Stimulated activated CD8-positive, alpha-beta memory T cell treated with anti-CD3 and anti-CD28 coated beads, Interleukin-7, amount 100 ng/mL, for 1 hour (primary cell): Measurements from ENCODE around the gene KRTAP10-7.
"Not testable (repeated sequence)": the region's sequence is repeated elsewhere in the genome, so short reads cannot be mapped to it uniquely, and the experiment has no call there.

Experiments used
- DNase-seq, 2 donors: peaks; one replicate each; pipeline ENCODE4 v3.0.0-alpha.2; 2020; ENCODE audit warnings: low read depth in 2 of 2

KRTAP10-7 gene

GRCh38 chr21:44590897-44591800 is 9.2 kb upstream of the KRTAP10-7 start:
- DNase-seq, result not testable (repeated sequence)

DNA sequence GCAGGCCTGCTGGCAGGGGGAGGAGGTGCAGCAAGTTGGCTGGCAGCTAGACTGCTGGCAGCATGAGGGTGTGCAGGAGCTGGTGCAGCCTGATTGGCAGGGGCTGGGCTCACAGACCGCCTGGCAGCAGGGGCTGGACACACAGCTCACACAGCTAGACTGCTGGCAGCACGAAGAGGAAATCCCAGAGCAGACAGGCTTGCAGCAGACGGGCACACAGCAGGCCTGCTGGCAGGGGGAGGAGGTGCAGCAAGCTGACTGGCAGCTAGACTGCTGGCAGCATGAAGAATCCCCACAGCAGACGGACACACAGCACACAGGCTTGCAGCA is 8.6 kb upstream of the KRTAP10-7 start:
- not testable (repeated sequence) for DNase-seq

DNA sequence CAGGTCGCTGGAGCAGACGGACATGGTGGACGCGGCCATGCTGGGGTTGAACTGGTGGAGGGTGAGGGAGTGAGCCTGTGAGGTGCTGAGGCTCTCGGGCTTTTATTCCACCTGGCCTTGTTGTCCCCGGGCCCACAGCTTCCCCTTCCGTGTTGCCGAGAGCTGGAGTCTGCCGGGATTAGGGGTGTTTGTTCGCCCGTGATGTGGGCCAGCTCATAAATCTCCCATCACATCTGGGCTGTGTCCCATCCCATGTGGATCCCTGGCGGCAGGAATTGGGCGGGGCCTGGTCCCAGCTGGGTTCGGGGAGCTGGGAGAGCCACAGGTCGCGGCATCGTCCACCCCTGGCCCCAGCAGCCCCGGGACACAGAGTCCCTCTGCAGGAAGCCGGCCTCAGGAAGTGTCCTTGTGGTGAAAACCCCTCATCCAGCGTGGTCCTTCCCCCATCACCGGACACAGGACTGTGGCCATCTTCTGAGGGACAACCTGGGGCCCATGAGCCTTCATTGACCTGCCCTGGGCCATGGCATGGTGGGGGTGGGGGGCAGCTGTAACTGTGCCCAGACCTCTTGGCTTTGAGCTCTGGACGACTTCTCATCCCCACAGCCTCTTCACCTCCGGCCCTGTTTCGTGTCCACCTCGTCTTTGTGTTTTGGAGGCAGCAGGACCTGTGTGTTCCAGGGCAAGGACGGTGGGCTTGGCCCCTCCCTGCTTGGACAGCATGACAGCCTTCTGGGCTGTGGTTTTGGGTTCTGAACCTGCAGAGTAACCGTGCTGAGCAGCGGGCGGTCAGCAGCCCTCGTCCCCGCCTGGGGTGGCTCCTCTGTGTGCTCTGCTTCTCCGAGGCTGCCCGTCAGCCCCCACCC is 7.7 kb upstream of the KRTAP10-7 start, which contains the start of gene KRTAP10-6:
Gene KRTAP10-6 (minus strand): TSS at position 60 of the 866 bp plus-strand sequence. CDS start 21 bp downstream, at position 39.
- no peak for DNase-seq

DNA sequence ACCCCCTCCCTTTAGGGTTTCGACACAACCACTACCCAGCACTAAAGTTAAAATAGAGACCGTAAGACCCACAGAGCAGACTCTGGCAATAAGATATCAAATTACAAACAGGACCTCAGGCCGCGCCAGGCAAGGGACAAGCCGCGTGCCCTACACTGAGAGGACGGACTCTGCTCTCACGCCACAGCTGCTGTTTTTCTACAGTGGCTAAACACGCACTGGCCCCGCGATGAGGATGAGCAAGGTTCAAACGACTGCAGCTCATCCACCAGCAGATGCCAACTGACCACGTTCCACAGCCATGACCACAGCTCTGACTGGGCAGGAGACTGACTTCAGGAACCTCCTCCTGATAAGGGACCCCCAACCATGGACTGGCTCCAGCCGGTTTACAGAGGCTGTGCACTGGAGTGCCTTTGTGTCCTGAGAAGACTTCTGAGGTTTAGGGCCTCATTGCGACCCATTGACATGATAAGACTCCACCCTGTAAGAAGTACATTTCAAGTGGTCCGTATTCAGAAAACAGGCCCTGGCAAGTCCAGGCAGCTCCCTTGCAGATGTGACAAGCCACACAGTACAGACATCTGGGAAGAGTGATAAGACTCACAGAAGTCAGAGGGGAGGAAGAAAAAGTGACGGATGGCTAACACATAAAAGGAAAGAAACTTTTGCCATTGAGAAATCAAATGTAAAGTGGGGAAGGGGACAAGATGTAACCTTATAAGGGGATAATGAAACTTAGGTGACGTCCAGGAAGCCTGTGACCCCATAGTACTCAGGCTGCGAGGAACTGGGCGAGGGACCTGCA is 6.6 kb upstream of the KRTAP10-7 start:
- no peak for DNase-seq

GRCh38 chr21:44594406-44594916 is 5.9 kb upstream of the KRTAP10-7 start:
- DNase-seq, result no peak

DNA sequence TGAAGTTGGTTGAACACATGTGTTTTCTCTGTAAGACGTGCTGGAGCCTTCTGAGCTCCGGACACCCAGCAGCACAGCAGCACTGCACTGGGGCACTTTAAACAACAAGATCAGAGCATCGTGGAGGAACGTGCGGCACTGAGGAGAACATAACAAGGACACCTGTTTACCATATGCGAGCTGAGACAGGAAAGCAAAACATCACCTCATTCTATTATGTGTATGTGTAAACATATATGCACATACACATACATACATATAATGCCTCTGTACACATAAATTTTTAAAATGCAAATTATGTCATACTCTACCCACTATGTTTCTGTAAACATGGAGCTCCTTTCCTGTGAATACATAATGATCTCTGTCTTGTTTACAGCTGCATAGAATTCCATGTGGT is 4.9 kb upstream of the KRTAP10-7 start:
- DNase-seq, result no peak

GRCh38 chr21:44596068-44596725 is 4.2 kb upstream of the KRTAP10-7 start:
- DNase-seq, result no peak

GRCh38 chr21:44598061-44598460 is 2.3 kb upstream of the KRTAP10-7 start:
- no peak for DNase-seq

GRCh38 chr21:44599264-44600029 is 950 bp upstream of the KRTAP10-7 start:
- DNase-seq, result no peak

DNA sequence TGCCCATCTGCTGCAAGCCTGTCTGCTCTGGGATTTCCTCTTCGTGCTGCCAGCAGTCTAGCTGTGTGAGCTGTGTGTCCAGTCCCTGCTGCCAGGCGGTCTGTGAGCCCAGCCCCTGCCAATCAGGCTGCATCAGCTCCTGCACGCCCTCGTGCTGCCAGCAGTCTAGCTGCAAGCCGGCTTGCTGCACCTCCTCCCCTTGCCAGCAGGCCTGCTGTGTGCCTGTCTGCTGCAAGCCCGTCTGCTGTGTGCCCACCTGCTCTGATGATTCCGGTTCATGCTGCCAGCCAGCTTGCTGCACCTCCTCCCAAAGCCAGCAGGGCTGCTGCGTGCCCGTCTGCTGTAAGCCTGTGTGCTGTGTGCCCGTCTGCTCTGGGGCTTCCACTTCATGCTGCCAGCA is 694 bp downstream of the KRTAP10-7 start:
- DNase-seq, result not testable (repeated sequence)

DNA sequence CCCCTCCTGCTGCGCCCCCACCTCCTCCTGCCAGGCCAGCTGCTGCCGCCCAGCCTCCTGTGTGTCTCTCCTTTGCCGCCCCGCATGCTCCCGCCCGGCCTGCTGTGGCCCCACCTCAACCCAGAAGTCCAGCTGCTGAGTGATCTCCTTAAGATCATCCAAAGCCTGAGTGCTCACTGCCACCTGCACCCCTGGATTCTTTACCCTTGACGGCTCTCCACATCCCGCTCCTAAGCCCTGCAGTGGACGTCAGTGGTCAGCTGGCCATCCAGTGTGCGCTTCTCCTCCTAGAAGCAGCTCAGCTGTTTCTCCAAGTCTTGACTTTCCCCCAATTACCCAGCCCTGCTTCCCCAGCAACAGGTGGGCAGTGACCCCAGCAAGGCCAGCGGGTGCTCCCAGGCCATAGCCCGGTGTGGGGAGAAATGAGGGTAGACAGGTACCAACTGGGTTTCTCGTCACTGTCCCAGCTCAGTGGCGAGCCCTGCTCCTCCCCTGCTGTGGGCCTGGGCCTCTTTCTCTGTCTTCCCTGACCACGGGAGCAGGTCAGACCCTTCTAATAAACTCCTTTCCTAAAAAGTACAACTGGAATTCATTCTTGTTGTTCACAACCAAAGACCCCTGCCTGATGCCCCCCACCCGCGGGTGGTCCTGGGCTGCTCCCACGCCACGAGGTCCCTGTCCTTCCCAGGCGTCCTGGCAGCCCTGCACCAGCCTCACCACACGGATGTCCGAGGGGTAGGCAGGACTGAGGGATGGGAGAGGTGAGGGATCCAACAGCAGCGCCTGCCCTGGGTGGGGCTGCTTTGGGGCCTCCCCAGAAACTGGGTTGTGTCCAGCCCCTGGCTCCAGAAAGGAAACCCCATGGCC is 1.4 kb downstream of the KRTAP10-7 start:
- DNase-seq, result no peak

DNA sequence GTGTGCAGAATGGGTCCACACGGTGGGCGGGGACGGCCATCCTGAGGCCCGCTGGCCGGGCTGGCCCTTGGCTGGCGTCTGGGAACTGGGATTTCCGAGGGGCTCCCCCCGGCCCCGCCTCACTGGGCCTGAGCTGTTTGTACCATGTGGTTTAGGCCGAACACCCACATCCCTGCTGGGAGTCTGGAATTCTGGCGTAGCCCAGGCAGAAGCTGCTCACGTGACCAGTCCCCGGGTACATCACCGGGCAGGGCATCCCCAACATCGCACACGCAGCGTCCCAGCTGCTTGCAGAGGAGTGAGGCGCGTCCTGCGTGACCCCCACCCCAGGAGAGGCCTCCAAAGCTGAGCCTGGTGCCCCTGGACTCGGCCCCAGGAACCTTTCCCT is 2.1 kb downstream of the KRTAP10-7 start:
- no peak for DNase-seq

DNA sequence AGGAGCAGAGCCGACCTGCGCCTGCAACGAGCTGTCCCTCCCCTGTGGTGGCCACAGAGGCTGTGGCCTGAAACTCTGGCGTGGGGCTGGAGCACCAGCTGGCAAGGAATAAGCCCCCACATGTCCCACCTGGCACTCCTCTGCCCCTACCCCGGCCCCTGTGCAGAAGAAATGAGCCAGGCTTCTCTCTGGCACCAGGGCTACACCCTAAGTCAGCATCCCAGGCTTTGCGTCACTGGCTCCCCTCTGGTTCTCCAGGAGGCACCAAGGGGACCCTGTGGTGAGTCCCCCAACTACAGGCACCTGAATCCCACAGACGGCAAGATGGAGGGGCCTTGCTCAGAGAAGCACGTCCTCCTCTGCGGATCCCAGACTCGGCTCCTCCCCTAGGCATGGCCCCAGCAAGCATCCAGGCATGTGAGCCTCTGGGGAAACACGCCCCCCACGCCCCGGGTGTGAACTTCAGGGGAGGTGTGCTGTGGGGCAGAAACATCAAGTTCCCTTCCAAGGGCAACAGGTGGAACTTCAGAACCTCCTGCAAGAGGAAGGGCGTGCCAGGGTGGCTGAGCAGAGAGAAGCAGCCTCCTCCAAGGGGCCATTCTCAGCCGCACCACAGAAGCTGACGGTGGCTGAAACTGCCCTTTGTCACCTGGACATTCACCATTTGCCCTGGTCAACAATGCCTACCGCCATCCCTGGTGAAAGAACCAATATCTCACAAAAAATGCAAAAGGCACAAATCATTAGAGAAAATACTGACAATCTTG is 2.9 kb downstream of the KRTAP10-7 start:
- no peak for DNase-seq

DNA sequence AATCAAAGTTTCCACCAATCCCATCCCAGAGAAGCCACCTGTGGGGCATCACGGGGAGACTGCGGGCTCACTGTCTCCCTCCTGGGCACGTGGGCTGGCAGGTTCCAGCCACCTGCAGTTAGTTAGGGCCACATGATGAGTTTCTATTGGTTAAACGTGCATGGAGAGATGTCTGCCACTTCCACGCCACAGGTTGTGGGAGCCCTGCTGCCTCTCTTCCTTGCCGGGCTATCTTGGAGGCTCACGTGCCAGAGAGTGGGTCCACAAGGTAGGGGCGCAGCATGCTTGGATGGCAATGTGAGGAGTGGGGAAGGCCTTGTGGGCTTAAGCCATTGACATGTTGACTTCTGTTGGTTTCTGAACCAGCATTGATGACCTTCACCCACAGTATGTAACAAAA is 3.5 kb downstream of the KRTAP10-7 start:
- no peak for DNase-seq

DNA sequence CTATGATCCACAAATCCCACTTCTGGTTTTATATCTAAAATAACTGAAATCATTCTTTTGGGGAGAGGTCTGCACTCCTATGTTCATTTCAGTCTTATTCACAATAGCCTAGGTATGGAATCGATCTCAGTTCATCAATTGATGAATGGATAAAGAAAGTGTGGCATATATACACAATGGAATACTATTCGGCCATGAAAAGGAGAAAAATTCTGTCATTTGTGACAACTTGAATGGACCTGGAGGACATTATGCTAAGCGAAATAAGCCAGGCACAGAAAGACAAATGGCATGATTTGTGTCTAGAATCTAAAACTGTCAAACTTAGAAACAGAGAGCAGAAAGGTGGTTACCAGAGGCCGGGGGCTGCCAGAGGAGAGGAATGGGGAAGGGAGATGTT is 6.1 kb downstream of the KRTAP10-7 start:
- DNase-seq, result no peak

DNA sequence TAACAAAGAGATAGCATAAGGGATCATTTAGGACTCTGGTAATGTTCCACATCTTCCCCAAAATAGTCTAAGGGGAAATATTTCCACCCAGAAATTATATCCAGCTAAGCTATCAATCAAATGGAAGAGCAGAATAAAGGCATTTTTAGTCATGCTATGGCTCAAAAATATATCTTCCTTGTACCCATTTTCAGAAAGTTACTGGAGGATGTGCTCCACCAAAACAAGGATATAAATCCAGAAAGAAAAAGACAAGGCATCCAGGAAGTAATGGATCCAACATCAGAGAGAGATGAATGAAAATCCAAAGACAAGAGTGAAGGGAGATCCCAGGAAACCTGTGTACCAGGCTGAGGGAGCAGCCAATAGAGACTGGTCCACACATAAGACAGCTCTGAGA is 8.8 kb downstream of the KRTAP10-7 start:
- DNase-seq, result no peak

- not testable (repeated sequence) for DNase-seq
These were observed 9.9 kb downstream of the KRTAP10-7 start for GRCh38 chr21:44610157-44610843.

GRCh38 chr21:44611551-44611950 is 11.2 kb downstream of the KRTAP10-7 start:
- no peak for DNase-seq
